ENCODE results near the gene LHX5. TPM values are rescaled to one million over a fixed set of nuclear protein-coding genes. Genes with fewer than 3 reads are reported as not detected.

The LHX5 gene
- total RNA-seq, 1 experiment from 2014 or later, result 1.9 TPM

DNA sequence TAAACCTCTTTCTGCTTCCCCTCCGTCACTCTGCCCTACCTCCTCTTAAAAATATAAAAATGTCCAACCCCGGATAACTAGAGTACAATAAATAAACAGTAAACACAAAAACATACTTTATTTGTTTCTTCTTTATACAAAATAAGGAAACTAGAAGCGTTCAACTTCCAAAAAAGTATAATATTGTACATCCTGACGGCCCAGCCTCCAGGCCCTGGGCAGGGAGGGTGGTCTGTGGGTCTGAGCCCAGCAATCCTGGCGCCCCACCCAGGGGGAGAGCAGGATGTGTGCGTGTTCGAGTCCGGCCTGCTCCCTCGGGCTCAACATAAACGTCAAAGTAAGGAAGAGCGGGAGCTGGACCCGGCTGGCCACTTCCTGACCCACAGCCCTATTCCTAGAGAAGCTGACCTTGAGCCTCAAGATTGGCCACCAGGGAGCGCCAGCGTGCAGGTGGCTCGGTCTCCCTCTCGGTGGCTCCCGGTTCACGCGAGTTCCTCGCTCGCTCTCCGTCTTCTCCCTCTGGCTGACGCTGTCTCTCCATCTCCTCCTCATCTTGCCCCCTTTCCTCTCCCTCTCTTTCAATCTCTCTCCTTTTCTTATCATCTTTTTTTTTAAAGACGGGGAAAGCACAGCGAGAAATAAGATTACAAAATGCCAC is 9.4 kb downstream of the LHX5 start:
- Histone ChIP-seq H3K23me2 (ENCODE audit: insufficient read length, low read depth, low read length, poor library complexity, severe bottlenecking) (peaks cover 4% of the 10 kb centered on the region), H3K4ac (ENCODE audit: low read depth, low read length) (no peak overlapping the region), H2BK15ac (ENCODE audit: low read depth, low read length) (no peak overlapping the region), H2BK120ac (ENCODE audit: low read depth, low read length, poor library complexity, severe bottlenecking) (no peak overlapping the region), H3K27ac (ENCODE audit: insufficient read length, low read depth, low read length) (no peak overlapping the region), H4K20me1 (ENCODE audit: control insufficient read depth, insufficient read depth, insufficient read length) (no peaks in the 10 kb centered on the region), H4K8ac (replicated peaks; ENCODE audit: insufficient read length, low read depth, low read length) (no peak overlapping the region), H3K9ac (ENCODE audit: extremely low read depth, insufficient read length, low read length) (no peak overlapping the region), H2BK12ac (ENCODE audit: insufficient read length, low read depth, low read length) (no peak overlapping the region), H3T11ph (ENCODE audit: low read length) (no peak overlapping the region), H3K18ac (ENCODE audit: insufficient read length, low read depth, low read length) (no peak overlapping the region), H2BK5ac (ENCODE audit: insufficient read length, low read length) (no peak overlapping the region), H3K9me3 (ENCODE audit: control insufficient read depth, low read depth, low read length) (no peaks in the 10 kb centered on the region), H3K56ac (ENCODE audit: insufficient read length, low read depth, low read length) (no peak overlapping the region), H3K27me3 (ENCODE audit: insufficient read depth, low read length) (peaks cover 47% of the 10 kb centered on the region), H3K4me2 (ENCODE audit: insufficient read depth, insufficient read length, low read length) (peak overlapping the region; percentile 43), H3K14ac (ENCODE audit: insufficient read depth, low read length) (no peak overlapping the region), H3K23ac (ENCODE audit: insufficient read length, low read depth, low read length) (no peak overlapping the region), H2AK5ac (ENCODE audit: insufficient read length, low read length) (no peak overlapping the region), H3K79me2 (ENCODE audit: insufficient read depth, low read length) (no peaks in the 10 kb centered on the region), H4K91ac (ENCODE audit: insufficient read length, low read depth, low read length) (no peak overlapping the region), H3K79me1 (ENCODE audit: insufficient read depth, low read depth, low read length, poor library complexity, severe bottlenecking) (no peaks in the 10 kb centered on the region), H2AFZ (ENCODE audit: low read length) (no peak overlapping the region), H3K4me1 (ENCODE audit: insufficient read depth, low read length) (no peaks in the 10 kb centered on the region; the same call in 1 of the 2 replicates), H4K5ac (ENCODE audit: insufficient read length, low read depth, low read length) (no peak overlapping the region), H2BK20ac (ENCODE audit: low read depth, low read length, poor library complexity, severe bottlenecking) (no peak overlapping the region)
- DNase-seq, result peak; percentile 90
- peaks cover 97% of the 10 kb centered on the region for H3K27me3 Mint-ChIP-seq (ENCODE audit: low read depth)
- H3K27ac Mint-ChIP-seq, result no peak overlapping the region
- peaks cover 0 to 2% of the 10 kb centered on the region in 2 experiments; a peak in 2 of 5 replicates for H3K9me3 Mint-ChIP-seq
- H3K36me3 Mint-ChIP-seq (ENCODE audit: insufficient read depth in 1 of 3, low read depth in 3 of 3), result peaks cover 0 to 20% (median 2%) of the 10 kb centered on the region in 3 experiments; a peak in 5 of 7 replicates
- peaks cover 33 to 35% of the 10 kb centered on the region in 2 experiments for H3K4me1 Mint-ChIP-seq
- TF ChIP-seq, protein P1, sequence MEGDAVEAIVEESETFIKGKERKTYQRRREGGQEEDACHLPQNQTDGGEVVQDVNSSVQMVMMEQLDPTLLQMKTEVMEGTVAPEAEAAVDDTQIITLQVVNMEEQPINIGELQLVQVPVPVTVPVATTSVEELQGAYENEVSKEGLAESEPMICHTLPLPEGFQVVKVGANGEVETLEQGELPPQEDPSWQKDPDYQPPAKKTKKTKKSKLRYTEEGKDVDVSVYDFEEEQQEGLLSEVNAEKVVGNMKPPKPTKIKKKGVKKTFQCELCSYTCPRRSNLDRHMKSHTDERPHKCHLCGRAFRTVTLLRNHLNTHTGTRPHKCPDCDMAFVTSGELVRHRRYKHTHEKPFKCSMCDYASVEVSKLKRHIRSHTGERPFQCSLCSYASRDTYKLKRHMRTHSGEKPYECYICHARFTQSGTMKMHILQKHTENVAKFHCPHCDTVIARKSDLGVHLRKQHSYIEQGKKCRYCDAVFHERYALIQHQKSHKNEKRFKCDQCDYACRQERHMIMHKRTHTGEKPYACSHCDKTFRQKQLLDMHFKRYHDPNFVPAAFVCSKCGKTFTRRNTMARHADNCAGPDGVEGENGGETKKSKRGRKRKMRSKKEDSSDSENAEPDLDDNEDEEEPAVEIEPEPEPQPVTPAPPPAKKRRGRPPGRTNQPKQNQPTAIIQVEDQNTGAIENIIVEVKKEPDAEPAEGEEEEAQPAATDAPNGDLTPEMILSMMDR (conservative IDR thresholded peaks at IDR 0.05), result peak; percentile 91
- no CpG with 5 or more reads among the region's 25 CpGs for WGBS (ENCODE audit: extremely low coverage, insufficient read length, low lambda C conversion rate)
- H3K4me3 Mint-ChIP-seq, result peak overlapping the region; percentile 63 to 72
